Spleen (tissue), 7 donors: ENCODE results near the gene HMGA1.

Experiments used
- POLR2A ChIP-seq, 3 donors: fragments of 450-650 bp; IDR thresholded peaks; one replicate each; pipeline ENCODE4 v1.5.1; 2017; ENCODE audit warnings: antibody characterized with exemption in 3 of 3, mild to moderate bottlenecking in 1 of 3
- TF ChIP-seq, protein P1 (sequence below), 11 experiments: fragments of 200-600 bp in 7 of 11; fragments of 450-650 bp in 4 of 11; sonication (generic) in 4 of 11; IDR thresholded peaks in 8 of 11; conservative IDR thresholded peaks in 3 of 11; 1 replicate in 7 of 11; 2 replicates in 4 of 11; pipeline versions ENCODE4 v1.4.0 to v1.8.0; 2016 to 2021; ENCODE audit warnings: antibody characterized with exemption in 11 of 11, inconsistent platforms in 4 of 11, mild to moderate bottlenecking in 1 of 11
- donor health status: DM: no; HTN: no; CAD: no; lungs with moderate emphysema.
- donor health status: DM: no; HTN: no; CAD: no.
- donor health status: DM: no; HTN: no; CAD: no.

DNA sequence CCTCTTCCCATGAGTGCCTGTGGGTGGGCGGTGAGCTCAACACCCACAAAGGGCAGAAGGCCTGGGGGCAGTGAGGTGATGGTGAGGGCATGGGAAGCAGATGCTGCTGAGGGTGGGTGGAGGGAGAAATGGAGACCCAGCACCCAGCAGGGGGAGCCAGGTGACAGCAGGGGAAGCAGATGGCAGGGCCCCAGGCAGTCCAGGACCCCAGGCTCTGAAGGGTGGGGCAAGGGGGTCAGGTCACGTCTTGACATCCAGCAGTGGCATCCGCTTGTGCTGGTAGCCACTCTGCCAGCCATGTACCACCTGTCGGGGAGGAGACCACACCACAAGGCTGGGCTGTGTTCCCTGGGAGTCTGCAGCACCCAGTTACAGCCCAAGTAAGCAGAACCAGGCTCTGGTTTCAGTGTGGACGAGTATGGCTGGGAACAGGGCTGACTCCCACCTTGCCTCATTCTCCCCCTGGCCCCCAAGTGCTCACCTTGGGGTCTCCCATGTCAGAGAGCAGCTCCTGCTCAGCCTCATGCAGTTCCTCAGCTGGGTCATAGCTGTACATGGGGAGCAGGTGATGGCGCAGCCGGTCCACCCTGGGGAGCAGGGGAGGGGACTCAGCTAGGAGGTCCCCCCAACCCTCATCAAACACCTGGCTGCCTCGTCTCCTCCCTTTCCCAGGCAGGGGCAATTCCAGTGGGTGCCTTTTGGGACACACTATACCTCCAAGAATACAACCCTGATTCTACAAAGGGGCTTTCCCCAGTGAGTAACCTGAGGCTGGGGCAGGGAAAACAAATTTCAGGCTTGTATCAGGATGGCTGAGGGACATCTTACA, 10.1 kb downstream of the HMGA1 start:
- TF ChIP-seq, protein P1, sequence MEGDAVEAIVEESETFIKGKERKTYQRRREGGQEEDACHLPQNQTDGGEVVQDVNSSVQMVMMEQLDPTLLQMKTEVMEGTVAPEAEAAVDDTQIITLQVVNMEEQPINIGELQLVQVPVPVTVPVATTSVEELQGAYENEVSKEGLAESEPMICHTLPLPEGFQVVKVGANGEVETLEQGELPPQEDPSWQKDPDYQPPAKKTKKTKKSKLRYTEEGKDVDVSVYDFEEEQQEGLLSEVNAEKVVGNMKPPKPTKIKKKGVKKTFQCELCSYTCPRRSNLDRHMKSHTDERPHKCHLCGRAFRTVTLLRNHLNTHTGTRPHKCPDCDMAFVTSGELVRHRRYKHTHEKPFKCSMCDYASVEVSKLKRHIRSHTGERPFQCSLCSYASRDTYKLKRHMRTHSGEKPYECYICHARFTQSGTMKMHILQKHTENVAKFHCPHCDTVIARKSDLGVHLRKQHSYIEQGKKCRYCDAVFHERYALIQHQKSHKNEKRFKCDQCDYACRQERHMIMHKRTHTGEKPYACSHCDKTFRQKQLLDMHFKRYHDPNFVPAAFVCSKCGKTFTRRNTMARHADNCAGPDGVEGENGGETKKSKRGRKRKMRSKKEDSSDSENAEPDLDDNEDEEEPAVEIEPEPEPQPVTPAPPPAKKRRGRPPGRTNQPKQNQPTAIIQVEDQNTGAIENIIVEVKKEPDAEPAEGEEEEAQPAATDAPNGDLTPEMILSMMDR (IDR thresholded peaks at IDR 0.05 in 8 of 11, conservative IDR thresholded peaks at IDR 0.05 in 3 of 11): peak in 10 of 11 experiments; percentile 21 to 66 (median 42)
- no peak for TF ChIP-seq POLR2A (IDR thresholded peaks at IDR 0.05)
